ENCODE results near the gene CYTH3. TPM values are rescaled to one million over a fixed set of nuclear protein-coding genes. Genes with fewer than 3 reads are reported as not detected.

The CYTH3 gene
- total and polyA plus RNA-seq, 12 donors, result 15.9 to 27.9 (median 20.5) TPM

DNA sequence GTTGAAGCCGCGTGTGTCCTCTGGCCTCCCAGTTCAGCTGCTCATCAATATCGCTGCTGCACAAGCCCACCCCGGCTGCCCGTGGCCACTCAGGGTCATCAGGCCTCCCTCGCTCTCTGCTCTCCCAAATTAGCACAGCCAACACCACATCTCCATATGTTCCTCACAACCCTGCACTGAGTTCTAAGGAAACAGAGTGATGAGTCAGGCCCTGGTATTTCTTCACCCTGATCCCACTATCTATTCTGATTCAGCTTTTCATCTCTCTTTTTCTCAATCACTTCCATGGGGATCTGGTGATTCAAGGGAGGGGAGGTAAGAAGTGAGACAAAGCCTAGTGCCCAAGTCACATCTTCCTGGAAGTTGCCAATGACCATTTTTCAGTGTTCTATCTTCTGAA, 23.8 kb downstream of the CYTH3 start:
- no peaks in the 10 kb centered on the region for H3K36me3 ChIP-seq
- intact Hi-C loops (cut with DNase I), result no loop called here

DNA sequence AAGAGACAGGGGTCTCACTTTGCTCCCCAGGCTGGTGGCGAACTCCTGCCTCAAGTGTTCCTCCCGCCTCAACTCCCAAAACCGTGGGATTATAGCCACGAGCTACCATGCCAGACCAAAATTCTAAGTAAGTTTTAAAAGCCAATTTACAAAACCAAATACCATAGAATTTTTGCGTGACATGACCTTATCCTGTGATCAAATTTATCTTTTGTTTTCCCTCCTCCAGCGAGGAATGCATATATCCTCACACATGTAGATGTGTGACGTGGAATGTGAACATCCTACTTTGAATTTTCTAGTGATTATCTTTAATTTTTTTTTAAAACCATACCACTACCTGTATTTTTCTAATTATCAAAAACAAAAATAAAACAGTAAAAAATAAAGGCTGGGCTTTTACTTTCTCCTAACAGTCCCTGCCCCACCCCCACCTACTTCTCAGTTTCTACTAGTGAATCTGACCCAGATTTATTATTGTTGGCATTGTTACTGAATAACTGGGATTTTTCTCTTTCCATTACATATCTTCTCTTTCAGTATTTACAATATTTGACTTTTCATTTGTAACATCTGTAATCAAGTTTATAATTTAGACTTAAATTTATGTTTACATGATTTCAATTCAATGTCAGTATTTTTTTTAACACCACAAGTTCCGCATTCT, 26.0 kb downstream of the CYTH3 start:
- ATAC-seq, result no peak
- Histone ChIP-seq H3K4me3 (no peak overlapping the region), H3K27ac (peak overlapping the region in 2 of 10 donors; percentile 3 to 43), H3K36me3 (no peaks in the 10 kb centered on the region), H3K27me3 (no peaks in the 10 kb centered on the region), H3K9me3 (no peaks in the 10 kb centered on the region), H3K4me1 (peaks cover 11 to 67% (median 54%) of the 10 kb centered on the region in 9 donors)
- WGBS, 2 donors, result 81 to 84% methylated on average over 8 of the region's 8 CpGs
- intact Hi-C loops (cut with DNase I), result no loop called here
- no peak for TF ChIP-seq CTCF (IDR thresholded peaks at IDR 0.05)
- no peak for DNase-seq

More for the DNA sequence above, 23.8 kb downstream of the CYTH3 start:
- Histone ChIP-seq H3K27me3 (no peaks in the 10 kb centered on the region), H3K4me3 (no peak overlapping the region), H3K27ac (peak overlapping the region in 2 of 10 donors; percentile 25 to 45), H3K4me1 (peaks cover 17 to 87% (median 71%) of the 10 kb centered on the region in 9 donors), H3K9me3 (no peaks in the 10 kb centered on the region)
- no peak for DNase-seq
- 76 to 79% methylated on average over 6 of the region's 6 CpGs for WGBS, 2 donors
- peak in 3 of 8 donors; percentile 13 to 87 (median 16) for ATAC-seq
- TF ChIP-seq CTCF (IDR thresholded peaks at IDR 0.05), result no peak

- no peak overlapping the region for H3K4me3 ChIP-seq
- H3K27ac ChIP-seq, result no peak overlapping the region
- ATAC-seq, result no peak
- no peaks in the 10 kb centered on the region for H3K9me3 ChIP-seq
- no peaks in the 10 kb centered on the region for H3K36me3 ChIP-seq
- no peak for TF ChIP-seq CTCF (IDR thresholded peaks at IDR 0.05)
- WGBS, 2 donors, result 93 to 94% methylated on average over 3 of the region's 3 CpGs
- no peaks in the 10 kb centered on the region for H3K27me3 ChIP-seq
- intact Hi-C loops (cut with DNase I), result no loop called here
- no peak for DNase-seq
- H3K4me1 ChIP-seq, result peaks cover 4 to 56% (median 32%) of the 10 kb centered on the region in 9 donors
Measured at GRCh38 chr7:6244021-6244420, 28.4 kb downstream of the CYTH3 start.

GRCh38 chr7:6243168-6243567, 29.3 kb downstream of the CYTH3 start:
- Histone ChIP-seq H3K9me3 (no peaks in the 10 kb centered on the region), H3K27ac (no peak overlapping the region), H3K4me1 (peaks cover 1 to 55% (median 23%) of the 10 kb centered on the region in 9 donors), H3K4me3 (no peak overlapping the region), H3K36me3 (no peaks in the 10 kb centered on the region), H3K27me3 (no peaks in the 10 kb centered on the region)
- TF ChIP-seq CTCF (IDR thresholded peaks at IDR 0.05), result no peak
- ATAC-seq (no peak), DNase-seq (no peak)
- 99% methylated on average over 5 of the region's 5 CpGs for WGBS, 2 donors
- intact Hi-C loops (cut with DNase I), result no loop called here

Measured in heart right ventricle (tissue), 16 donors.